Activated T-cell treated with anti-CD3 and anti-CD28 coated beads, Interleukin-2, amount 50 U/mL, for 1 hour (primary cell): ENCODE measurements around the gene SLC37A2.

Source experiments
- DNase-seq: peaks from one replicate; pipeline ENCODE4 v3.0.0-alpha.2; 2020

SLC37A2 gene

GRCh38 chr11:125071846-125072217, 8.7 kb downstream of the SLC37A2 start:
- no peak for DNase-seq

GRCh38 chr11:125072218-125072960, 9.3 kb downstream of the SLC37A2 start:
- DNase-seq: no peak

GRCh38 chr11:125072961-125073590, 10.0 kb downstream of the SLC37A2 start:
- DNase-seq: no peak

- no peak for DNase-seq
Measured at GRCh38 chr11:125073616-125074483, 10.7 kb downstream of the SLC37A2 start.

GRCh38 chr11:125074511-125075241, 11.6 kb downstream of the SLC37A2 start:
- no peak for DNase-seq

- no peak for DNase-seq
Measured at GRCh38 chr11:125075242-125075625, 12.1 kb downstream of the SLC37A2 start.

GRCh38 chr11:125075900-125076317, 12.8 kb downstream of the SLC37A2 start:
- DNase-seq: no peak

- no peak for DNase-seq
Measured at GRCh38 chr11:125076378-125076945, 13.4 kb downstream of the SLC37A2 start.

- no peak for DNase-seq
Measured at GRCh38 chr11:125078016-125078415, 14.9 kb downstream of the SLC37A2 start.

GRCh38 chr11:125078516-125079140, 15.5 kb downstream of the SLC37A2 start:
- no peak for DNase-seq

GRCh38 chr11:125079151-125079877, 16.2 kb downstream of the SLC37A2 start:
- no peak for DNase-seq

GRCh38 chr11:125079878-125080530, 16.9 kb downstream of the SLC37A2 start:
- no peak for DNase-seq

- no peak for DNase-seq
Measured at GRCh38 chr11:125080531-125080911, 17.4 kb downstream of the SLC37A2 start.

GRCh38 chr11:125081098-125081798, 18.1 kb downstream of the SLC37A2 start:
- no peak for DNase-seq

GRCh38 chr11:125082040-125082439, 18.9 kb downstream of the SLC37A2 start:
- DNase-seq: no peak

- no peak for DNase-seq
Measured at GRCh38 chr11:125082611-125083311, 19.7 kb downstream of the SLC37A2 start.

GRCh38 chr11:125083312-125084056, 20.4 kb downstream of the SLC37A2 start:
- no peak for DNase-seq

GRCh38 chr11:125084057-125084416, 20.9 kb downstream of the SLC37A2 start:
- no peak for DNase-seq

- no peak for DNase-seq
Measured at GRCh38 chr11:125084761-125085231, 21.7 kb downstream of the SLC37A2 start.
